HG03558 (cell line): ENCODE results near the gene CAPN5.
"Not testable (repeated sequence)": the region's sequence is repeated elsewhere in the genome, so short reads cannot be mapped to it uniquely, and the experiment has no call there.

Source experiments
- ATAC-seq: cut with Tn5 transposase; IDR thresholded peaks from one replicate; pipeline ENCODE4 v1.9.1; 2021; ENCODE audit warnings: moderate number of reproducible peaks; ENCODE audit not compliant: unreplicated experiment; ENCODE audit errors: extremely low read depth

Gene CAPN5

GRCh38 chr11:77093987-77094840 lies 27.4 kb downstream of the CAPN5 start:
- no peak for ATAC-seq

DNA sequence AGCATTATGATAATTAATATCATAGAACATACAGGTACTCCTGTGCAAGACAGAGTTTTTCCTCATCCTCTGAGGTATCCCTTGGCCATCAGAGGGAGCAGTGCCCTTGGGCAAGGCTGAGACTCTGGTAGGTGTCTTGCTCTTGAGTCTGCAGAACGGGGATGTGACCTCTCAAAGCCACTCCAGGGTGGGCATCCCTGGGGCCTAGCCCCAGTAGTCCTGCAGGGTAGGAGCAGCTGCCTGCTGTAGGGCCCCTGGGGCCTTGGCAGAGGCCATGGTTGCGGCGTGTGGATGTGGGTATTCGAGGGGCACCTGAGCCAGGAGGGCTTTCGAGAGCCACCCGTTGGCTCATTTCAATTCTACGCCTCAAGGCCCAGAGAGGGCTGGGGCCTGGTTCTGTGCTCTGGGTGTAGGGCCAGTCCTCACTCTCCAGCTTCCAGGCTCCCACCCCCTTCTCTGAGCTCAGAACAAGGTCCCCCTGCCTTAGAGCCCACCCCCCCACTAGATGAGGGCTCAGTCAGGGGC lies 28.1 kb downstream of the CAPN5 start:
- ATAC-seq: no peak

DNA sequence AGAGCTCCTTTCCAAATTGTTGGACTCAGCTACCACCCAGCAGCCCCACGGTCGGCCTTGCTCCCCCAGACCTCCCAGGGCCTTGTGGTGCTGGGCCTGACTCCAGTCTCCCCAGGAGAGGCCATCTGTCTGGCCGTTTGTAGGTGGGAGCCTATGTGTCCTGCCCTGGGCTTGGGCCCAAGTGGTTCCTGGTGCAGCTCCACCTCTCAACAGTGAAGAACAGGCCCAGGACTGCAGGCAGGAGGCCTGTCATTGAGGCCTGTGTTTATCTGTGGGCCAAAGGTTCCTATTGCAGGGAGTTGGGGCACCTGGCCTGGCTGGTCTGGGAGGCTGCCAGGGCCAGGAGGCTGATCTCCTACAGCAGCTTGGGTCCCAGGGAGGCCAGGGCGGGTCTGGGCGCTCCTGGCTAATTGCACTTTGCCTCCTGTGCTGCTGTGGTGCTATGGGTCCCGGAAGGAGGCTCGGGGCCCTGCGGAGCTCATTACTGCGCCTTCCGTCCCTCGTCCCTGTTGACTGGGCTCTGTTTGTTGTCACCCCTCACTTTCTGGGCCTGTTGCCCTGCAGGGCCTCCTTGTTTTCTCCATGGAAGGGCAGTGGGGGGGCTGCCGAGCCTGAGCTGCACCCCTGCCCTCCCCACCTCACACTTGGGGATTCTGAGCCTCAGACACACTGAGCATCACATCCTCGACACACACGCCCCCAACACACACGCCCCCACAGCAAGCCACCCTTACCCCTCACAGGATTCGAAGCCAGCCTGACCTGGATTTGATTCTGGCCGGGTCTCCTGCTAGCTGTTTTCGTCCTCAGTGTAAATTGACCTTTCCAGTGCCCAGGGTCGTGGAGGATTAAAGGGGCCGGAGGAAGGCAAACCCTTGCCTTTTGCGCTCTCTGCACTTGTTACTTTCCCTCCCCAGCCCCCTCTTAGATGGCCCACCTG lies 29.1 kb downstream of the CAPN5 start:
- ATAC-seq: no peak

- ATAC-seq: no peak
These were observed 29.8 kb downstream of the CAPN5 start for GRCh38 chr11:77096591-77097019.

GRCh38 chr11:77097180-77097579 lies 30.4 kb downstream of the CAPN5 start:
- ATAC-seq: not testable (repeated sequence)

GRCh38 chr11:77100166-77101042 lies 33.6 kb downstream of the CAPN5 start:
- ATAC-seq: no peak

GRCh38 chr11:77101043-77101537 lies 34.3 kb downstream of the CAPN5 start:
- ATAC-seq: no peak

DNA sequence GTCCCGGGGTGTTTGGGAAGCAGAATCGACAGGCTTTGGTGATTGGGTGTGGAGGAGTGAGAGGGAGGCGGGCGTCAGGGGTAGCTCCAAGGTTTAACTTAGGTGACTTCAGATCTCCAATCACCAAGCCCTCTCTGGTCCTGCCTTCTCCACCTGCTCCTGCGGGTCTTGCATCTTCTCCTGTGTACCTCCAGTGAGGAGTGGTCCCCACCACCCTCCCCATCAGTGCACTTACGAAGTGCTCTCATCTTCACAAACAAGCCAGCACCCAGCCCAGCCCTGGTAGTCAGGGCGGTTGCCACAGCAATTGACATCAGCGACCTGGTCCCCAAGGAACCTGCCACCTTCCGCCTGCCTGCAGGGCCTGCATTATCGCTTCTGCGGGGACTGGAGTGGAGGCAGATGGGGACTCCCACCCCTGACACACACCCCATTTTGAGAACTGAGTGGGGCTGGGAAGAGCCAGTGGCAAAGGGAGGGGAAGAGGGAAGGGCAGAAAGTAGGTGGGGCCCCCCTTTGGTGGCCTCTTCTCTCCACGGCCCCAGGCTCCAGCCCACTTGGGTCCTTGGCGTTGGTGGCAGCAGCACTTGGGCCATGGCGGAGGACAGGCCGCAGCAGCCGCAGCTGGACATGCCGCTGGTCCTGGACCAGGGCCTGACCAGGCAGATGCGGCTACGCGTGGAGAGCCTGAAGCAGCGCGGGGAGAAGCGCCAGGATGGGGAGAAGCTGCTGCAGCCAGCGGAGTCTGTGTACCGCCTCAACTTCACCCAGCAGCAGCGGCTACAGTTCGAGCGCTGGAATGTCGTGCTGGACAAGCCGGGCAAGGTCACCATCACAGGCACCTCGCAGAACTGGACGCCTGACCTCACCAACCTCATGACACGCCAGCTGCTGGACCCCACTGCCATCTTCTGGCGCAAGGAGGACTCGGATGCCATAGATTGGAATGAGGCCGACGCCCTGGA lies 35.8 kb downstream of the CAPN5 start, which contains the start of gene OMP:
TSS of gene OMP (plus strand) at position 595 of the 965 bp plus-strand sequence. CDS start at position 595, 0 bp downstream.
- ATAC-seq: no peak

DNA sequence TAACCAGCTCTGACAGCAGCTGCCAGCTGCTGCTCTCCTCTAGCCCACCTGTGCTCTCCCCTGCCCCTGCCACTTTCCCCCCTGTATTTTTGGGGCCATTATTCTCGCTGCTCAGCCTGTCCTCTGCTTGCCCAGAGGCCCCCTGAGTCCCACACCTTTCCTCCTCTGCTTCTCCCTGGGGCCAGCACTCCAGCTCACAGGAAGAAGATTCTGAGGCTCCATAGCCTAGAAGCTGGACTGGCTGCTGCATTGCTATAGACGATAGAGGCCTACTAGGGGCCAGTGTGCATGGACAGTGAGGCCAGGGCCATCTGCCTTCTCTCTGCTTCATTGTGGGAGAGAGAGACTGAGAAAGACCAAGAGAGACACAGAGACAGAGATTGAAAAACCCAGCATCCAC lies 36.5 kb downstream of the CAPN5 start:
- ATAC-seq: no peak

DNA sequence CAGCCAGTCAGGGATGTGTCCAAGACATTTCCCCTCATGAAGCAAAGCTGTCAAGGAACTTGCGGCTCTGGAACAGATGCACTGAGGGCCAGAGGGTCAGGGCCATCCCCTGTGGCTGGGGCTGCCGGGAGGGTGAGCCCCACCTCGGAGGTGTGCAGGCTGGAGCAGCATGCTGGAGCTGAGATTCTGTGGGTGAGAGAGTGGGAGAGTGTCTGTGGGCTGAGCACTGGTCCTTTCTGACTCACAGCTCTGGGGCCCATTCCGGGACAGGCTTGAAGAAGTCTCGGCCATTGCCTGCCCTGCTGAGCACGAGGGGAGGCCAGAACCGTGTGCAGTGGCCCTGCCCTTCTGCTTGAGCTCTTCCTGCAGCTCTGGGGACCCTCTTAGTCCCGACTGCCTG lies 38.0 kb downstream of the CAPN5 start:
- no peak for ATAC-seq

GRCh38 chr11:77106321-77106720 lies 39.5 kb downstream of the CAPN5 start:
- ATAC-seq: no peak

DNA sequence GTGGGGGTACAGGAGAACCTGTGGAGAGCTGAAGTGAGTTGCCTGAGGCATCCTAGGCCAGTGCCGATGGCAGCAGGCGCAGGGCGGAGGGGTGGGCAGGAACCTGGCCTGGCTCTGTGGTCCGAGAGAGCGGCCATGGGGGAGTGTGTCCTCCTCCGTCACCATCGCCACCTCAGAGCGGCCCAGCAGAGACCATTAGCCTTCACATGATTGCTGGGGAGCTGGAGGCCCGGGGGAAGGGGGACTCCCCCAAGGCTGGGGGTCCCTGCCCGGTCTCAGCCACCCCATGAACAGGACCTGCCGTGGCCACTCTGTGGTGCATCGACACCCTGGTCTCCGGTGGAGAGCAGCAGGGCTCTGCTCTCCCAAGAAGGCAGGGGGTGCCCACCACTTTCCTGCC lies 40.0 kb downstream of the CAPN5 start:
- no peak for ATAC-seq

DNA sequence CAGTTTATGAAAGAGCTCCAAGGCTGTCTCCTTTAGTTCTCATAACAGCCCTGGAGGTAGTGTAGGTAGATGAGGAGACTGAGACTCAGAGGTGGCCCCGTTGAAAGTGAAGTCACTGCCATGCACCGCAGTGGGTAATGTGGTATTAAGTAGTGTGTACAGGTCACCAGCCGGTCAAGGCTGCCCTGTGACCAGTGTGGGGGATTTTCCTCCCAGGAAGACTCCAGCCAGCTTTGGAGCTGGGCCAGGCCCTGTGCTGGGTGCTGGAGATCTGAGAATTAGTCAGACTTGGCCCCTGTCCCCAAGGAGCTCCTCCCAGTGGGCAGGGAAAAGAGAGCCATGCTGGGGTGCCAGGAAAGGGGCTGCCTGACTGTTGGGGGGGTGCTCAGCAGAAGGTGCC lies 41.2 kb downstream of the CAPN5 start:
- ATAC-seq: no peak

- no peak for ATAC-seq
These were observed 41.7 kb downstream of the CAPN5 start for GRCh38 chr11:77108436-77108835.

DNA sequence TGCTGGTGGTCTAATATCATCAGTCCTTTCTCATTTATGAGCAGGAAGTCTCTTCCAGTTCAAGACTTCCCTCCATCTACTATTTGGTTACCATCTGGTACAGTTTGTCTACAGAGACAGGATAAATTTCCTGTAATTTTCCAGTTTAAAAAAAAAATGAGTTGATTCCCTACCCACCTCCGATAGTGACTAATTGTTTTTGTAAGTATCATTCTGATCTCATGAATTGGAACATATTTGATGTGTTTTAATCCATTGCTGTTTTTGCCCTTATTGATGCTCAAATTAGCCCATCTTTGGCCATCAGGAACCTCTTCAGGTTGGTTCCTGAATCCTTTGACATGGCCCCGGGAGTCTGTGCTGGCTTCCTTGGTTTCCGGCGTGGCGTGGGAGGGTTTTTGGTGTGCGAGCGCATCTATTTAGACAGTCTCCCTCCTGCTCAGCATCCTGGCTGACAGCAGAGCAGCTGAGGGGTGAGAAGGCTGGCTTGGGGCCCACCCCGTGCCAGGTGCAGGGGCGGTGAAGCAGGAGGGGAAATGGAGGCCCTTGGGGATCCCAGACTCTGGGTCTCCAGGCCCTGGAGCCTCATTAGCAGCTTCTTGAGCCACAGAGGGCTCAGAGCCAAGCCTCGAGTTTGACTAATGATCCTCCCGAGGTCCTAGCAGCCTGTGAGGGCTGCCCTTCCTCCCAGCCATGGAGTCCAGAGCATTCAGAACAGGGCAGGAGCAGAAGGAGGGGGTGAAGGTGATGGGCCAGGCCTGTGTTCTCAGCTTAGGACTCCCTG lies 42.7 kb downstream of the CAPN5 start:
- no peak for ATAC-seq

GRCh38 chr11:77110836-77111235 lies 44.1 kb downstream of the CAPN5 start:
- ATAC-seq: no peak

DNA sequence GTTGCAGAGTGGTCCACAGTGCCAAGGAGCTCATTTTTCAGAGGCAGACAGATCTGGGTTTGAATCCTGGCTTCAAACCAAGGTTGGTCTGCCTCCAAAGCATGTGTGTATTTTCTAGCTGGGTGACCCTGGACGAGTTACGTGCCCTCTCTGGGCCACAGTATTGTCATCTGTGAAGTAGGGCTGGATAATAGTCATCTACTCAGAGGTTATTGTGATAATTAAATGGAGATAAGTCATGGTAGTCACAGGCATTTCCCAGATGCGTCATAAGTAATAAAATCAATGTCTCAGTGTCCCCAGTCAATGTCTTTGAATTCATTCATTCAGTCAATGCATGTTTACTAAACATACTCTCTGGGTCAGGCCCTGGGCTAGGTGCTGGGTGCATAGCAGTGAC lies 44.5 kb downstream of the CAPN5 start:
- no peak for ATAC-seq

DNA sequence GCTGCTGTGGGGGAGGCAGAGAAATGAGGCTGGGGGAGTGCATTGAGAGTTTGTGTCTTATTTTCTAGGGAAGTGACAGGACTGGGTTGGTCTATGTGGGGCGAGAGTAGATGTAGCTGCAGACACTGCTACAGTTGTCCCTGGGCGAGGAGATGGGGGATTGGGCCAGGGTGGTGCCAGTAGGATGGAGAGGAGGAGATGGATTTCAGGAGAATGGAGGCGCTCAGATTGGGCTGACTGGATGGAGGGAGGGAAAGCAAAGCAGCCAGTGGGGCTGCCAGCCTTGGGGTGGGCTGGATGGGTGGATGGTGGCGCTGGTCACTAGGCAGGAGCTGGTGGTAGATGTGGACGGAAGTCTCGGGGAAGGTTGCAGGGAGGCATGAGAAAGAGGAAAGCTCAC lies 45.2 kb downstream of the CAPN5 start:
- no peak for ATAC-seq
